HuH-7 (cell line): ENCODE measurements around the gene CCR3.

Experiments used
- DNase-seq: peaks from one replicate; pipeline ENCODE4 v3.0.0; 2011; ENCODE audit warnings: low spot score

Gene CCR3

GRCh38 chr3:46298871-46299607 lies 56.8 kb downstream of the CCR3 start:
- DNase-seq, result no peak

- DNase-seq, result no peak
Observed at GRCh38 chr3:46299608-46300460, 57.6 kb downstream of the CCR3 start.

DNA sequence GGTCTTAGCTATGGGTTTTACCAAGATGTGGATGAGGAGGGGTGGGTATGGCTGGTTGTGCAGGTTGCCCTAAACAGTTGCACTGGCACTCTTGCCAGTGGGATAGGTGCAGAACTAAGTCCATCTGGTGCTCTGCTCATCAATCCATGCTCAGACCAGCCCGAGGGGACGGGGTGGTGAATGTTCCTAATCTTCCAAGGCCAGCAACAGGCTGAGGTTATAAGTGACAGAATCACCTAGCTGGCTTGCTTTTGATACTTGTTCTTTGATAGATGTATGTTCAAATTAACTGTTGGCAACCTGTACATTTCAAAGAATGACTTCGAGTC lies 58.2 kb downstream of the CCR3 start:
- DNase-seq, result no peak

- DNase-seq, result no peak
Observed at GRCh38 chr3:46301122-46301835, 59.0 kb downstream of the CCR3 start.

DNA sequence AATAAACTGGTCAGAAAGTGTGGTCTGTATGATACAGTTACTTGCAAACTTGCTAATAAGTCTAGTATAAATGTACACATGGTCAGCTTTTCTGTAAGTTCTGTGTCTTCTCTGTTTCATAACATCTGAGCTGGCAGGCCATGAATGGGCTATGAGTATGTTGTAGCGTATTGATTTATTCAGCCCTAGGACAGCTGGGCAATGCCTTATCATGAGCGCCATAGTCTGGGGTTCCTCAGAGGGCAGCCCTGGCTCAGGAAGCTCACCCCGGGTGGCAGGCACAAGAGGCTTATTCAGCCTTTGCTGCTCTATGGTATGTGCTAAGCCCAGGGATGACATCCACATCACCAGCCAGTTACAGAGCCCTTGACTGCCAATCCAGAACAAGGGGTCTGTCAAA lies 61.0 kb downstream of the CCR3 start:
- no peak for DNase-seq

- DNase-seq, result no peak
Observed at GRCh38 chr3:46304739-46305138, 62.5 kb downstream of the CCR3 start.

DNA sequence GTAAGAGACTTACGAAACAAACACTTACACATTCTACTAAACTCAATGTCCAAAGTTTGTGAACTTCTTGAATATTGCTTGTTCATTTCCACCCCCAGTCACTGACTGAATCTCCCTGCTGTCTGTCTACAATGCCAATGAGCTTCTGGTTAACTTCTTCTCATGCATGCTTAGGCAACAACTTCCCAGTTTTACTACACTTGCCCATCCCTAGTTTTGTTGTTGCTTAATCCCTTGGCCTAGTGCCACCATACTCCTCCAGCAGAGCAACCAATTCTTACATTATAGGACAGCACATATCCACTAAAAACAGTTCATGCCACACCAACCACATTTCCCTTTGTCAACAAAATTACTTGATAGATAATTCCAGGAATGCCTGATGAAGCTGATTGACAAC lies 70.7 kb downstream of the CCR3 start:
- peak; percentile 39 for DNase-seq

DNA sequence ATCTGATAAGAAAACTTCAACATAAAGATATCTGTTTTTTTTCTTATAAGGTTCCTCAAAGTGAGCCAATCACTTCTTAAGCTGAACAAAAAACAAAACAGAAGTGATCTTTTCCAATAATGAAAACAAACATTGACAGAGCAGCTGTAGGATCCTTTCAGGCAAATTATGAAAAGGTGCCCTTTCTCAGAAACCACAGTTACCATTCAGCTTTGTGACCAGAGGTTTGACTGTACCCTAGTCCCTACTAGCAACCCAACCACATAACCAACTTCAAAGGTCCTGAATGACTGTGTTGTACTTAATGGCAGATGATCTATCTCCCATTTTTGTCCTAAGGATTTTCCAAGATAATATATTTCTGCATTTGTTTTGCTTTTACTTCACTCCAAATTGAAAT lies 72.3 kb downstream of the CCR3 start:
- DNase-seq, result no peak

- no peak for DNase-seq
Observed at GRCh38 chr3:46316206-46316605, 73.9 kb downstream of the CCR3 start.
